Measurements from ENCODE around the gene COMT.

- no peak for TF ChIP-seq POLR2A (IDR thresholded peaks at IDR 0.05)
- no peak for TF ChIP-seq CTCF (IDR thresholded peaks at IDR 0.05)
Observed at GRCh38 chr22:20002636-20003035, 61.1 kb downstream of the COMT start.

Measured in Peyer's patch (tissue), 4 donors.